Measurements from ENCODE around the gene ZDHHC14.

Gene ZDHHC14

DNA sequence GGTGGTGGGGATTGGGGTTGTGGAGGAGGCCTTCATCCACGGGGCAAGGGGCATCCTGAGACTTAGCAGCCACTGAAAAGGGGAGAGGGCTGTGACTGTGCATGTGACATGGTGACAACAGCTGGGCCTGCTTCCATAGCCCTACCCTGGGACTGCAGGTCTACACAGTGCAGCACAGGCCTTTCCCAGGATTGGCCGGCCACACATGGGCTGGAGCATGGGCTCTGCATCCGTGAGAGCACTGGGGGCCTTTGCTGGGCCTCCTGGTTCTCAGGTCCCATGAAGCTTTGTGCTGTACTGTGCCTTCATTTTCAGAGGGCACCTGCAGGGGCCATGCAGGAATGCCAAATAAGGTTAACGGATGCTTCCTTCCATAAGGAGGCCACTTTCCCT lies 56.0 kb downstream of the ZDHHC14 start:
- peaks cover 0 to 11% (median 0%) of the 10 kb centered on the region in 10 experiments; a peak in 4 of 20 replicates for H3K4me1 ChIP-seq
- peaks cover 0 to 16% (median 0%) of the 10 kb centered on the region in 11 experiments; a peak in 3 of 22 replicates for H4K20me1 ChIP-seq
- H3K4me3 ChIP-seq: no peak overlapping the region
- no peaks in the 10 kb centered on the region for H3K36me3 ChIP-seq
- no peak overlapping the region for H3K9ac ChIP-seq
- no peak for TF ChIP-seq Cebpa-rat (IDR thresholded peaks at IDR 0.05)
- no peak overlapping the region for H3K27ac ChIP-seq
- peaks cover 0 to 10% (median 0%) of the 10 kb centered on the region in 11 experiments; a peak in 1 of 22 replicates for H3K9me3 ChIP-seq (replicated peaks in 1 of 11)
- H3K4me2 ChIP-seq: no peak overlapping the region
- no peaks in the 10 kb centered on the region for H3K27me3 ChIP-seq

DNA sequence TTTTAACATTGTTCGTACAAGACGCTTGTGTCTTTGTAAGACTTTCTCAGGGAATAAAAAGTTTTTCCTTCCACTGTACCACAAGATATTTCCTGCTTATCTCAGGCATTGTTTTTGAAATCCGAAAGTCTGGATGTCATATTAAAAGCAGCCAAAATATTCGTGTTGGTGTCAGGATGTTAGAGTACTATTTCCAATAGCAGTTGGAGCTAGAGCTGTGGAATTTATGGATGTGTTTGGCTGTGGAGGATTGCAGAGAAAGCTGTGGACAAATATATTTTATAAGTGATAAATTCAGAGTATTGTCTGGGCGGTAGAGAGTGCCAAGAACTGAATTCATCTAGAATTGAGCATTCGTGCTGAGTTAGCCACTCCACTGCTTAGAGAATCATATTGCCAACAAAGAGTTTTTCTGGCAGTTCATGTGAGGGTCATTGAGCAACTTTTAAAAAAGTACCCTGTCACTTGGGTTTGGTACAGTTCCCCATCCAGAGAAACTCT lies 57.7 kb downstream of the ZDHHC14 start:
- Histone ChIP-seq H3K9me3 (replicated peaks in 1 of 11) (peaks cover 0 to 27% (median 14%) of the 10 kb centered on the region in 11 experiments; a peak in 14 of 22 replicates), H3K27me3 (no peaks in the 10 kb centered on the region), H4K20me1 (peaks cover 0 to 6% (median 0%) of the 10 kb centered on the region in 11 experiments; a peak in 3 of 22 replicates), H3K4me2 (peak overlapping the region in 2 of 11 experiments; percentile 24 to 46; a peak in 3 of 22 replicates), H3K9ac (no peak overlapping the region), H3K4me1 (peaks cover 0 to 15% (median 0%) of the 10 kb centered on the region in 10 experiments; a peak in 5 of 20 replicates), H3K27ac (no peak overlapping the region), H3K4me3 (no peak overlapping the region), H3K36me3 (peaks cover 0 to 10% (median 0%) of the 10 kb centered on the region in 11 experiments; a peak in 3 of 22 replicates)
- no peak for TF ChIP-seq Cebpa-rat (IDR thresholded peaks at IDR 0.05)

DNA sequence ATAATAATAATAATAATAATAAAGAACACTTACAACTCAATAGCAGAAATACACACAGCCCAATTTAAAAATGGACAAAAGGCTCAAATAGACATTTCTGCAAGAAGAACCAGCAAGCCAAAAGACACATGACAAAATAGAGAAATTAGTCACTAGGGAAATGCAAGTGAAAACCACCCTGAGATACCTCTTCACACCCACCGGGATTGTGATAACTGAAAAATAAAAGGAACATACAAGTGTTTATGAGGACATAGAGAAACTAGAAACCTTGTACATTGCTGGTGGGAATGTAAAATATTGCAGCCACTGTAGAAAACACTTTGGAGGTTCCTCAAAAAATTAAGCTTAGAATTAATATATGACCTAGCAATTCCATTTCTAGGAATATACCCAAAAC lies 59.2 kb downstream of the ZDHHC14 start:
- H3K4me3 ChIP-seq: no peak overlapping the region
- H3K9me3 ChIP-seq (replicated peaks in 1 of 11): peaks cover 0 to 28% (median 14%) of the 10 kb centered on the region in 11 experiments; a peak in 14 of 22 replicates
- no peak overlapping the region for H3K27ac ChIP-seq
- no peak overlapping the region for H3K9ac ChIP-seq
- H4K20me1 ChIP-seq: peaks cover 0 to under 1% (median 0%) of the 10 kb centered on the region in 11 experiments; a peak in 3 of 22 replicates
- peaks cover 7 to 21% (median 8%) of the 10 kb centered on the region in 10 experiments for H3K4me1 ChIP-seq
- no peaks in the 10 kb centered on the region for H3K27me3 ChIP-seq
- no peak overlapping the region for H3K4me2 ChIP-seq
- peaks cover 0 to 10% (median 0%) of the 10 kb centered on the region in 11 experiments; a peak in 3 of 22 replicates for H3K36me3 ChIP-seq
- no peak for TF ChIP-seq Cebpa-rat (IDR thresholded peaks at IDR 0.05)

DNA sequence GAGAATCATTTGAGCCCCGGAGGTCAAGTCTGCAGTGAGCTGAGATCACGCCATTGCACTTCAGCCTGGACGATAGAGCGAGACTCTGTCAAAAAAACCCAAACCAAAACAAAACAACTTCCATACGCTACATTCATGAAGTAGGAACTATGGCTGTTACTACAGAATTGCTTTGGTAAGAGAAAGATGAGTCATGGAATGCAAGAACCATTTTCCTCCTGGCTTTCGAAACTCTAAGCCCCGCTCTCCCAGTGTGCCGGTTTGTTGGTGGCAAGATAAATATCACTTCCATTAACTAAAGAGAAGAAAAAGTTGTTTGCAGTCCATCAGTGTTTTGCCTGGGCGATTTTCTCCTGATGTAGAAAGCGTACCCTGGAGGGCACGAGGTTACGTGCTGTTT lies 61.3 kb downstream of the ZDHHC14 start:
- Histone ChIP-seq H3K36me3 (peaks cover 0 to 10% (median 0%) of the 10 kb centered on the region in 11 experiments; a peak in 3 of 22 replicates), H3K9ac (no peak overlapping the region), H3K27ac (no peak overlapping the region), H3K9me3 (replicated peaks in 1 of 11) (peaks cover 0 to 28% (median 14%) of the 10 kb centered on the region in 11 experiments; a peak in 14 of 22 replicates), H3K4me2 (peak overlapping the region in 2 of 11 experiments; percentile 9 to 16; a peak in 3 of 22 replicates), H4K20me1 (no peaks in the 10 kb centered on the region), H3K4me3 (no peak overlapping the region), H3K27me3 (no peaks in the 10 kb centered on the region), H3K4me1 (peaks cover 14 to 30% (median 16%) of the 10 kb centered on the region in 10 experiments)
- no peak for TF ChIP-seq Cebpa-rat (IDR thresholded peaks at IDR 0.05)

DNA sequence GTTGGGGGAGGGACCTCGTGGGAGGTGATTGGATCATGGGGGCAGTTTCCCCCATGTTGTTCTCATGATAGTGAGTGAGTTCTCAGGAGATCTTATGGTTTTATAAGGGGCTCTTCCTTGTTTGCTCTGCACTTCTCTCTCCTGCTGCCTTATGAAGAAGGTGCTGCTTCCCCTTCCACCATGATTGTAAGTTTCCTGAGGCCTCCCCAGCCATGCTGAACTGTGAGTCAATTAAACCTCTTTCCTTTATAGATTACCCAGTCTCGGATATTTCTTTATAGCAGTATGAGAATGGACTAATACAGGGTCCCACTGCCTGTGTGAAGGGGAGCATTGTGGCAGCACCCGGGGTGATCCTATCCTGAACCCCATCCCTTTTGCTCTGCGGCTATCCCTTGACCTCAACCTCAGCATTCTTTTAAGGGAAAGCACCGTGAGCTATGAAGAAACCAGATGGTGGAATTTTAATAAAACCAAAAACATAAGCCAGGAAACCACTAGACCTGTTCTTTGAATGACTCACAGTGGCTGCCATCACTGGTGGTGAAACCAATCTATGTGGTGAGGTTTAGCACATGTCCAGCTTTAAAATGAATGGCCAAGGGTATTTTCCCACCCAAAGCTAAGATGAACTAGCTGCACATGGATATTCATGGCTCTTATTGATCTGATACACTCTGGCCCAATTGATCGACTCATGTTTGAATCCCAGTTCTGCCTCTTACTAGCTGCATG lies 62.2 kb downstream of the ZDHHC14 start:
- Histone ChIP-seq H3K4me1 (peaks cover 14 to 28% (median 16%) of the 10 kb centered on the region in 10 experiments), H3K27me3 (no peaks in the 10 kb centered on the region), H4K20me1 (no peaks in the 10 kb centered on the region), H3K9ac (no peak overlapping the region), H3K27ac (no peak overlapping the region), H3K36me3 (peaks cover 0 to 10% (median 0%) of the 10 kb centered on the region in 11 experiments; a peak in 3 of 22 replicates), H3K9me3 (replicated peaks in 1 of 11) (peaks cover 0 to 28% (median 14%) of the 10 kb centered on the region in 11 experiments; a peak in 14 of 22 replicates), H3K4me3 (no peak overlapping the region), H3K4me2 (0 out of 22 replicates have a peak overlapping the region, but pooled peaks of 1 of the 11 experiments have one; percentile 27)
- no peak for TF ChIP-seq Cebpa-rat (IDR thresholded peaks at IDR 0.05)

DNA sequence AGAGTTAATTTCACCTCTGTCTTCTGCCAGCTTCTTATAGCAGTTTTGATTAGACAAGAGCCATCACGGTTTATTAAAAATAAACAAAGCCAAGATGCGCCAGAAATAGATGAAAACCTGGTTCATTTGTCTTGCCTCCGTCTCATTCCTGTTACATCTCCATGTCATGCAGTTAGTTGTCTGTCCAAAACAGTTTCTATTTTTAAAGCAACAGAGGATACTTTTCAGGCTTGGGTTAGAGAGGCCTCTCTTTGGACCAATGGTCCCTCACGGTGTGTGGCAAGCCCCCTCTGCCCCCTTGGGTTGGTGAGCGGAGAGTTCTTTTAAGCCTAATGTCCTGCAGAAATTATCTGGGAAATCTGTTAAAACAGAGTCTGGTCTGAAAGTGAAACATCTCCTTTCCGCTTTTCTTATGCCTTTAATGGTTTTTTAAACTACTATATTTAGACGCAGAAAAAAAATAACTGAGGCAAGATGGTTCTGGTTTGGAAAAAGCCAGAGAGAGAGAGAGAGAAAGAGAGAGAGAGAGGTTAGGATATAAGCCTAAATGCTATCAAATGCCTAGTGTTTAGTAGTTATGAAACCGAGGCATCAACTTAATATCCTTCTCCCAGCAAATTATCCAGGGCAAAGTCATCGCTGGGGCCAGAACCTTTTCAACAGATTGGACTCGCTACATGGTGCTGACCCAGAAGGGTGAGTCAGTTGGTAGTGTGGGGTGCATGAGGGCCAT lies 64.5 kb downstream of the ZDHHC14 start:
- Histone ChIP-seq H3K36me3 (peaks cover 0 to 10% (median 0%) of the 10 kb centered on the region in 11 experiments; a peak in 3 of 22 replicates), H3K27ac (no peak overlapping the region), H3K9ac (peak overlapping the region in 1 of 11 experiments; percentile 38; a peak in 1 of 22 replicates), H3K27me3 (no peaks in the 10 kb centered on the region), H4K20me1 (no peaks in the 10 kb centered on the region), H3K4me3 (no peak overlapping the region), H3K4me2 (peak overlapping the region; percentile 31 to 85 (median 59)), H3K4me1 (peaks cover 14 to 22% (median 16%) of the 10 kb centered on the region in 10 experiments), H3K9me3 (replicated peaks in 1 of 11) (peaks cover 0 to 24% (median 14%) of the 10 kb centered on the region in 11 experiments; a peak in 14 of 22 replicates)
- TF ChIP-seq Cebpa-rat (IDR thresholded peaks at IDR 0.05): no peak

DNA sequence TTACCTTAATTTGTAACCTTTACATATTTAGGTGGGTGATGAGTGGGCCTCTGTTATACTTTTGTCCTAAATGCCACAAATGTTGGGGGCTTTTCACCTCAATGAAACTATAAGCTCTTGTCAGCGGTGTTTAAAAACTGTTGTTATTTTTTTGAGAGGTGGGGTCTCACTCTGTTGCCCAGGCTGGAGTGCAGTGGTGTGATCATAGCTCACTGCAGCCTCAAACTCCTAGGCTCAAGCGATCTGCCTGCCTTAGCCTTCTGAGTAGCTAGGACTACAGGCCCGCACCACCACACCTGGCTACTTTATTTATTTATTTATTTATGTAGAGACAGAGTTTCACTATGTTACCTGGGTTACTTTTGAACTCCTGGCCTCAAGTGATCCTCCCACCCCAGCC lies 66.7 kb downstream of the ZDHHC14 start:
- no peak for TF ChIP-seq Cebpa-rat (IDR thresholded peaks at IDR 0.05)
- Histone ChIP-seq H3K4me1 (peaks cover 14 to 22% (median 16%) of the 10 kb centered on the region in 10 experiments), H3K9ac (no peak overlapping the region), H3K27ac (no peak overlapping the region), H3K36me3 (peaks cover 0 to 7% (median 0%) of the 10 kb centered on the region in 11 experiments; a peak in 3 of 22 replicates), H3K27me3 (no peaks in the 10 kb centered on the region), H3K4me2 (no peak overlapping the region), H3K9me3 (replicated peaks in 1 of 11) (peaks cover 0 to 11% (median 9%) of the 10 kb centered on the region in 11 experiments; a peak in 14 of 22 replicates), H4K20me1 (no peaks in the 10 kb centered on the region), H3K4me3 (no peak overlapping the region)

DNA sequence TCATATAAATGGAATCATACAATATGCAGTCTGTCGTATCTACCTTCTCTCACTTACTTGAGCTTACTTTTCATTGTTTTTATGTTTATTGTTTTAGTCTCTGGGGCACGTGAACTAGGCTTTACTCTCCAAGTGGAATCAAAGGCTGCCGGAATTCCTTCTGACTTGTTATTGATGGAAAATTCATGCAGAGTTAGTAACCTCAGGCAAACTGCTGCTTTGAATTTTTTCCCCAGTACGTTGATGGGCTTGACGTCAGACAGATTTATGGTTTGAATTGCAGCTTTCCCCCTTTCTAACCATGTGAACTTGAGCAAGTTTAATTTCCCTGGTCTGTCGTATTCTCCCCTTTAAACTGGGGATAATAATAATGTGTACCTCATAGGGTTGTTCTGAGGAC lies 68.6 kb downstream of the ZDHHC14 start:
- Histone ChIP-seq H3K27ac (no peak overlapping the region), H3K4me2 (no peak overlapping the region)

More for the DNA sequence above, 68.6 kb downstream of the ZDHHC14 start:
- TF ChIP-seq Cebpa-rat (IDR thresholded peaks at IDR 0.05): no peak
- no peaks in the 10 kb centered on the region for H3K9me3 ChIP-seq (replicated peaks in 1 of 11)
- no peaks in the 10 kb centered on the region for H4K20me1 ChIP-seq
- no peak overlapping the region for H3K9ac ChIP-seq
- H3K36me3 ChIP-seq: no peaks in the 10 kb centered on the region
- no peak overlapping the region for H3K4me3 ChIP-seq
- peaks cover 13 to 17% (median 14%) of the 10 kb centered on the region in 10 experiments for H3K4me1 ChIP-seq
- no peaks in the 10 kb centered on the region for H3K27me3 ChIP-seq

Data from BLaER1 treated with 17β-estradiol and CSF1 and Interleukin-3, amounts not matched to agents 10 nM and 100 nM (cell line).